Fibroblast of skin of left biceps (primary cell): ENCODE results near the gene STS.

Experiments used
- DNase-seq, 2 experiments: peaks; one replicate each; pipeline ENCODE4 v3.0.0-alpha.2; 2013; ENCODE audit warnings: low read depth in 2 of 2

The STS gene

GRCh38 chrX:7147413-7147977 lies at the start of gene STS:
TSS of gene STS (plus strand) at chrX:7147712. CDS start at chrX:7253200, 105,488 bp downstream.
- DNase-seq = no peak

DNA sequence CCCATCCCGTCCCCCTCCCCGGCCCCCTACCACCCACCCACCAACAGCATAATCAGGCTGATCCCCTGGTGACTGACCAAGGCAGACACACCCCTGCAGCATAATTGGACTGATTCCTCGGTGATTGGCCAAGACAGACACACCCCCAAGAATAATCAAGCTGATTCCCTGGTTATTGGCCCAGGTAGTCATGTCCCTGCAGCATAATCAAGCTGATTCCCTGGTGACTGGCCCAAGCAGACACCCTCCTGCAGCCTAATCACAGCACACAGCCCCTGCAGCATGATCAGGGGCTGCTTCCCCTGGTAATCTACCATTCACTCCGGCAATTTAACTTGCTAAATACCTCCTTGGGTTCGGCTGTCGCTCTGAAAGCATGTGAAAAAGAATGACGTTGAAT lies 47.5 kb upstream of the STS start:
- DNase-seq = no peak

DNA sequence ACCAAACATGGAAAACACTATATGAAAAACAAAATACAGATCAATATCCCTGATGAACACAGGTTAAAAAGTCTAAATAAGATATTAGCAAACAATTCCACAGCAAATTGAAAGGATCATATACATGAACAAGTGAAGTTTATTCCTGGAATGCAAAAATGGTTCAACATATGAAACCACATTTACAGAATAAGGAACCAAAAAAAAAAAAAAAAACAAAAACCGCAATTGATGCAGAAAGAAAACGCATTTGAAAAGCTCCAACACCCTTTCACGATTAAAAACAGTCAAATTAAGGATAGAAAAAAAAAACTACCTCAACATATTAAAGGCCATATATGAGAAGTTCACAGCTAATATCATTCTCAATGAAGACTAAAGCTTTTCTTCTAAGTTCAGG lies 45.4 kb upstream of the STS start:
- DNase-seq = no peak

GRCh38 chrX:7106649-7107048 lies 40.9 kb upstream of the STS start:
- DNase-seq = no peak

DNA sequence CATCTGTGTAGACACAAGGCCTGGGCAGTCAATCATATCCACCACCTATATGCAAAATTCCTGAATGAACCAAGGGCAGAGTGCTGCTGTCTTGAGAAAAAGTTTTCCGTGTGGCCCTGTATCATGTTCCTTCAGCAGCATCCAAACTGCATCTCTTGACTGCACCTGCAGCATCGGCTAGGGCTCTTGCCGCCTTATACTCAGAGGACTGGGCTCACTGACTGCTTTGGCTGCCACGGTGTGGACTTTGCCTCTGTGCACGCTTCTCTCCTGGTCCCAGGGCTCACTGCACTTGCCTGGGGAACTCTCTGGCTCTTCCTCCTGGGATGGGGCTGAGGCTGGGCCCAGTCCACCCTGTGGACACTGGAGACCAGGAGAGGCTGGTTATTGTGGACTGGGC lies 39.5 kb upstream of the STS start:
- no peak for DNase-seq

DNA sequence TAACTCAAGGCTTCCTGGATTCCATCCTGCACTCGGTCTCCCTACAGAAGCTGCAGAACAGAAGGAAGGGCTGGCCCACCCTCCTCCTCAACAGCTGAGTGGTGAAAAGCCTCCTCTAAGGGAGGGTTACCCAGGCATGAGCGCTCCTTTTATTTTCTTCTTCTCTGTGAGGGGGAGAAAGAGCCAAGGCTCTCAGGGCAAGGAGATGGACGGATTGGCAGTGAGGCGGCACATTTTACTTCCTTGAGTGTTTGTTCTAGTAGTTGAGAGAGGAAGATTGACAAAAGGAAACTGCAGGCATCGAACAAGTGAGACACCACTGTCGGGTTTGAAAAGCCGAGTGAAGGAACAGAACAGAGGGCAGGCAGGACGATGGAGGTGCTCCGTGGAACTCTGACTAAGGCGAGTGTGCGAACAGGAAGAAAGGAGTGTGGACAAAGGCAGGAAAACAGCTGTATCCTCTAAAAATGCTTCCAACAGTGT lies 38.4 kb upstream of the STS start:
- no peak for DNase-seq

DNA sequence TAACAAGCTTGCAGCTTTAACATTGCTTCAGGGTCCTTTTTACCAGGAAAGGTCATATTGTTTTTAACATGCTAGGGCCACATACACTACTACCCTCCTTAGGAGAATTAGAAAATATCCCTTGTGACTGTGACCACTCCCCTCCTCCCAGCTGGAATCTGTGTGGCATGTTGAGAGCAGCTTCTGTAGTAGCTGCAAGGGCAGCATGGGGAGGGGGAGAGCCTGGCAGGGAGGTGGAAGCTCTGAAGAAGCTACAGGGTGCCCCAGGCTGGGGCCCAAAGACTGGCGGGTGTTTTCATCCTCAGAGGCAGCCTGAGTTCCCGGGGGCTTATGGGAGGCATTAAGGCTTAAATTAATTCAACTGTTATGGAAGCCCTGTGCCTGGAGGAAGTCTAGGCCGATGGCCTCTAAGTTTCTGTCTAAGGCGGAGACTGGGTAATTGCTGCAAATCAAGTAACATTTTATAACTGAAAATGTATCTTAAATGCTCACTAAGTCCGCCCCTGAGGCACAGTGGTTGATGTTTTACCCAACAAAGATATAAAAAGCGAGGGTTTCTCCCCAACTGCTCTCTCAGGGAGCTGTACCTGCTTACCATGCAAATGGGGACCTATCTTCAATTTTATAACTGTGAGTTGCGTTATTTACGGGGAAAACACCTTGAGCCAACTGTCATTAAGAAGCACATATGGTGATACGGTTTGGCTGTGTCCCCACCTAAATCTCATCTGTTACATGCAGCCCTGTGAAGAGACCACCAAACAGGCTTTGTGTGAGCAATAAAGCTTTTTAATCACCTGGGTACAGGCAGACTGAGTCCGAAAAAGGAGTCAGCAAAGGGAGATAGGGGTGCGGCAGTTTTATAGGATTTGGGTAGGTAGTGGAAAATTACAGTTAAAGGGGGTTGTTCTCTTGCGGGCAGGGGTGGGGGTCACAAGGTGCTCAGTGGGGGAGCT lies 37.4 kb upstream of the STS start:
- no peak for DNase-seq

DNA sequence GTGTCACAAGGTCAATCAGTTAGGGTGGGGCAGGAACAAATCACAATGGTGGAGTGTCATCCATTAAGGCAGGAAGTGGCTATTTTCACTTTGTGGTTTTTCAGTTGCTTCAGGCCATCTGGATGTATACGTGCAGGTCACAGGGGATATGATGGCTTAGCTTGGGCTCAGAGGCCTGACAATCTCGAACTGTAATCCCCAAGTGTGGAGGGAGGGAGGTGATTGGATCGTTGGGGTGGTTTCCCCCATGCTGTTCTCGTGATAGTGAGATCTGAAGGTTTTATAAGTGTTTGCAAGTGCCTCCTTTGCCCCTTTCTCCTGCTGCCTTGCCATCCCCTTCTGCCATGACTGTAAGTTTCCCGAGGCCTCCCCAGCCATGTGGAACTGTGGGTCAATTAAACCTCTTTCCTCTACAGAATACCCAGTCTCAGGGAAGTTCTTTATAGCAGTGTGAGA lies 36.7 kb upstream of the STS start:
- DNase-seq = no peak

- no peak for DNase-seq
Measured at GRCh38 chrX:7111518-7111917, 36.0 kb upstream of the STS start.

GRCh38 chrX:7112071-7112470 lies 35.4 kb upstream of the STS start:
- DNase-seq = no peak

DNA sequence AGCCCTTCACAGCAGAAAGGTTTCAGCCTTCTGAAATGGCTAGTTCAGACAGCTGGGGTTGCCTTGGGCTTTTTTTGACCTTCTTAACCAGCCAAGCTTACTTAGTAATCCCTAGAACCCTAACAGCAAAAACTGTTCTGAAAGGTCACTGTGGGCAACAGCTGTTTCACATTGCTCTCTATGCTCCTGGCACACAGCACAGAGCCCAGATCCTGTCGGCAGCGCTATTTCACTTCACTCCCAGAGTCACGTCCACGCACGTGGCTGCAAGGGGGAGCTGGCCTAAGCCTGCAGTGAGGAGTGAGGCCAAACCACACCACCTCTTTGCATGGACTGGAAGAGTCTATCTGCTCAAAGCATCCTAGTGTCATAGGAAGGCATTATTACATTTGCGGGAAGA lies 32.0 kb upstream of the STS start:
- no peak for DNase-seq

- DNase-seq = no peak
Measured at GRCh38 chrX:7116081-7116480, 31.4 kb upstream of the STS start.

DNA sequence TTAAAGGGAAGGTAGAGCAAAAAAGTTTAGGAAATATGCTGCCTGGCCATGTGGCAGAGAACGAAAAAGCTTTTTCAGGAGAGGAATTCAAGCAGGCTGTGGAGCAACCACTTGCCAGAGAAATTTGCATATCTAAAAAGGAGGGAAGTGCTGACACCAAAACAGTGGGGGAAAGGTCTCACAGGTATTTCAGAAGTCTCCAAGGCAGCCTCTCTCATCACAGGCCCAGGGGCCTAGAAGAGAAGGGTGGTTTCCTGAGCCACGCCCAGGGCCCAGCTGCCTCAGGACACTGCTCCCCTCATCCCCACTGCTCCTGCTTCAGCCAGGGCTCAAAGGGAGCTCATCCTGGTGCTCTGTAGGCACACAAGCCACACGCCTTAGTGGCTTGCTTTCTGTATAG lies 29.9 kb upstream of the STS start:
- no peak for DNase-seq

GRCh38 chrX:7119950-7120877 lies 27.3 kb upstream of the STS start:
- no peak for DNase-seq

GRCh38 chrX:7120878-7121219 lies 26.7 kb upstream of the STS start:
- no peak for DNase-seq

- DNase-seq = no peak
Measured at GRCh38 chrX:7127056-7127455, 20.5 kb upstream of the STS start.

- DNase-seq = no peak
Measured at GRCh38 chrX:7131621-7132020, 15.9 kb upstream of the STS start.

GRCh38 chrX:7132335-7133049 lies 15.0 kb upstream of the STS start:
- DNase-seq = peak; percentile 28 to 30

GRCh38 chrX:7133050-7133440 lies 14.5 kb upstream of the STS start:
- no peak for DNase-seq

DNA sequence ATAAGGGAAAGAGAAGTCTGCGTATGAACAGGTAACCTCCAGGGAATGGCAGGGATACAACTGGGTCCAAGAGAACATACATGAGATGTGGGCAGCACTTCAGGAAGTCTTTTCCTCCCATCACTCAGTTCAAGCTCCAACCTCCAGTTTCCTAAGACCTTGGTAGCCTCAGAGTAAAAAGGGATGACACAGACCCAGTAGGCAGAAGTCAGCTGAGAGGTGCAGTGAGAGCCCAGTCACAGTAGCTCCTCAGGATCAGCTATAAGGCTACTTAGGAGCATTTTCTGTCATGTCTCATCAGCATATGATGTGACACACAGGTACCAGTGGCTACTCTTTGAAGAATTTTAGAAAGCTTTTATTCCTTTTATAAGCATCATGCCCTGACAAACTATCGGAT lies 12.5 kb upstream of the STS start:
- DNase-seq = no peak
